A549 treated with GW870086 at 1 μM for 4 hours (cell line): ENCODE measurements around the gene PAOX. TPM values are rescaled to one million over a fixed set of nuclear protein-coding genes. Genes with fewer than 3 reads are reported as not detected.

Source experiments
- total RNA-seq: library from RNA; stranded (reverse); fragments of 200-300 nt; extraction: Qiagen RNA extraction; gene quantifications from 5 replicates; pipeline ENCODE4 v1.2.3, GENCODE V29; 2022; ENCODE audit warnings: low read depth

The PAOX gene
- 1.4 to 2.1 TPM (median 1.8 TPM) in 5 replicates for total RNA-seq

DNA sequence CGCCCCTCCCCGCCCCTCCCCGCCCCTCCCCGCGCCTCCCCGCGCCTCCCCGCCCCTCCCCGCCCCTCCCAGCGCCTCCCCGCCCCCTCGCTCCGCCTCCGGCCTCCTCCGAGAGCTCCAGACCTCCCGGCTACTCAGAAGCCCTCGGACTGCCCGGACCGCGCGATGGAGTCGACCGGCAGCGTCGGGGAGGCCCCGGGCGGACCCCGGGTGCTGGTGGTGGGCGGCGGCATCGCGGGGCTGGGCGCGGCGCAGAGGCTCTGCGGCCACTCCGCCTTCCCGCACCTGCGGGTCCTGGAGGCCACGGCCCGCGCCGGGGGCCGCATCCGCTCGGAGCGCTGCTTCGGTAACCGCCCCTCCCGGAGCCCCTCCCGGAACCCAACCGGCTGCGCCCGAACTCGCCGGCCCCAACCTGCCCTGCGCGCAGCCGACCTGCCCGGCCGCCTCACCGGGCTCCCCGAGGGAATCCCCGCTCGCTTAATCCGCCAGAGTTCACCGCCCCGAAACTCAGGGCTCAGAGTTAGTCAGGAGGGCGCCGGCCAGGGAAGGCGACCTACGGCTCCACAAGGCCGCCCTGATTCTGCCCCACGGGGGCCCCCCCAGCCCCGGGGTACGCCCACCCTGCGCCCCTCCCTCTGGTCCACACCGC lies at the start of gene PAOX:
TSS of gene PAOX (plus strand) at position 111 of the 649 bp plus-strand sequence. CDS start at position 166, 55 bp downstream.

DNA sequence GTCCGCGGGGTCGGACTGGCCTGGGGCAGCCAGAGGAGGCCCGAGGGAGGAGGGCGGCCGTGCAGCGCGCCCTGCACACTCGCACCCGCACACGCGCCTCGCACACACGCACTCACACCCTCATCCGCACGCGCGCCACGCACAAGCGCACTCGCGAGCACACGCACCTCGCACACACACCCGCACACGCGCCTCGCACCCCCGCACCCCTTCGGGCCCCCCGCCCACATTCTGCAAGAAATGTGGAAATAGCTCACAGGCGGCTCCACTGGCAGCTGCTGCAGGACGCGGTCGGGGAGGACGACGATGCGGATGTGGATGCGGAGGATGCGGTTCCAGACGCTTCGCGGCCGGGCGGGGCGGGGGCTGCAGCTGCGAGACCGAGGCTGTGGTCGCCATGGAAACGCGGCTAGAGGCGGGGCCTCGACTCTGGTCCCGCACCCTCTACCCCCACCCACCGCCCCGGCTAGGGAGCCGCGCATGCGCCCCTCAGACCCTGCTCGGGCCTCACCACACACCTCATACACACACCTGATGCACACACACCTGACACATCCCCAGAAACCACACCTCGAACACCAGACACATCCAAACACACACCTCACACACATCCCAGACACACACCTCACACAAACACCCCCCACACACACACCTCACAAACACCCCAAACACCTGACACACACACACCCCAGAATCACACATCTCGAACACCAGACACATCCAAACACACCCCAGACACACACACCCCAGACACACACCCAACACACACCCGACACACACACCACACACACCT lies 42.3 kb upstream of the PAOX start, which contains the start of gene CALY:
TSS of gene CALY (minus strand) at position 320 of the 793 bp plus-strand sequence. CDS start 7,907 bp downstream, outside the sequence.

DNA sequence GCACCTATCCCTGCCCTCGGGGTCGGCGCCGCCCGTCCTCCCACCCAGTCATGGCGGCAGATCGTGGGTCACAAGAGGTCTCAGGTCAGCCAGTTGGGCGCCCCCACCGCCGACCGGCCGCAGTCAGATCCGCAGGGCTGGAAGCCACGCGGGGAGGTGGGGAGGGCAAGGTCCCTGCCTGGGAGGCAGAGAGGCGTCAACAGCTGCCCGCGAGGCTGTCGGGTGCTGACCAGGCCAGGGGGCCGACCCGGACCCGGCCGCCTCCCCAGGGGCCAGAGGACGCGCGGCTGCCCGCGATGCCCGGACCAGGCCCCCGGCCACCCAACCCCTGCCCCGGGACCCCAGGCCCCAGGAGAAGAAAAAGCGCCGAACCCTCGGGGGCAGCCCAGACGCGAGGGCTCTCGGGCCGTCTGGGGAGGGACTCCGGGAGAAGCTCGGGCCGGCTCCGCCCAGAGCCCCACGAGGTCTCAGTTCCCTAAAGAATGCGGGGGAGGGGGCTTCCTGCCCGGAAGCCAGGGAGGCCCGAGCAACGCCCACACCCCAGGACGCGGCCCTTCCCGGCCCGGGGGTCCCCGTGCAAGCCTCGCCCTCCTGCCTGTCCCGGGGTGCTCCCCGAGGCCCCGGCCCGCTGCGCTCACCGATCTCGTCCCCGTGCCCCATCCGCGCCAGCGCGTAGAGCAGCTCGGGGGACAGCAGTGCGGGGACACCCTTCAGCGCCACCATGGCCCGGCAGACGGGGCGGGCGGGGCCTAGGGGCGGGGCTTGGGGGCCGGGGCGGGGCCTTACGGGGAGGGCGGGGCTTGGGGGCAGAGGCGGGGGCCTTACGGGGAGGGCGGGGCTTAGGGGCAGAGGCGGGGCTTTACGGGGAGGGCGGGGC lies 21.5 kb upstream of the PAOX start, which contains the start of gene FUOM:
TSS of gene FUOM (minus strand) at position 735 of the 877 bp plus-strand sequence. CDS start at position 723, 12 bp downstream.

DNA sequence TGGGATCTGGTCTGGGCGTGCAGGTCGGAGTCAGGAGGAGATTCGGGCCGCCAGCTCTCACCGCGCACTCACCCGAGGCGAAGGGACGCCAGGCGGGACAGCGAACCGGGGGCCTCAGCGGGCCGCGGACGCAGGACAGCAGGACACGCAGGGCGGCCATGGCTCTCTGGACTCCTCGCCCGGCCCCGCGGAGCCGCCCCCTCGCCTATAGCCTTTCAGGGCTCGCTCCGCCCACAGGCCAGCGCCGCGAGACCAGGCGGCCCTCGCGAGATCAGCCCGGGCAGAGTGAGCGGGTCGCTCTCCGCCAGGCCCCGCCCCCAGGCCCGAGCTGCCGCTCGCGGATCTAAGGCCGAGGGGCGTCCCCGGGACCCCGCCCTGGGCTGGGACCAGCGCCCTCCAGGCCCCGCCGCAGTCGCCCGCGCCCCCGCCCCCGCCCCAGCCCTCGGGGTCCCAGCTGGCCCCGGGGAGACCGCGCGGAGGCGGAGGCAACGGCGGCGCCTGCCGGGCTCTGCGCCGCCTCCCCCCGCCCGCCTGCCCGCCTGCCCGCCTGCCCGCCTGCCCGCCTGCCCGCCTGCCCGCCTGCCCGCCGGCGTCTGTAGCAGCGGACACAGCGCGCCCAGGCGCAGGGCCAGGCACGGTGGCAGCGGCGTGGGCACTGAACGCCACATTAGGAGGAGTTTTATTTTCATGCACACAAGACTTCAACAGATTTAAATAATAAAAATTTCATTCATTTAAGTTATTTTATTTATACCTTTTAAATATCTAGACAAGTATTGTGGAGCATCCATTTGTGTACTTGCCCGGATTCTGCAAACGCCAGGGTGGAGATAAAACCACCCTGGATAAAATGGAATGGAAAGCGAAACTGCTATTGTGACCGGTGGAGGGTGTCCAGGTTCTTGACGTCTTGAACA lies 5.6 kb upstream of the PAOX start, which contains the start of gene ECHS1:
TSS of gene ECHS1 (minus strand) at position 181 of the 917 bp plus-strand sequence. CDS start at position 160, 21 bp downstream.

DNA sequence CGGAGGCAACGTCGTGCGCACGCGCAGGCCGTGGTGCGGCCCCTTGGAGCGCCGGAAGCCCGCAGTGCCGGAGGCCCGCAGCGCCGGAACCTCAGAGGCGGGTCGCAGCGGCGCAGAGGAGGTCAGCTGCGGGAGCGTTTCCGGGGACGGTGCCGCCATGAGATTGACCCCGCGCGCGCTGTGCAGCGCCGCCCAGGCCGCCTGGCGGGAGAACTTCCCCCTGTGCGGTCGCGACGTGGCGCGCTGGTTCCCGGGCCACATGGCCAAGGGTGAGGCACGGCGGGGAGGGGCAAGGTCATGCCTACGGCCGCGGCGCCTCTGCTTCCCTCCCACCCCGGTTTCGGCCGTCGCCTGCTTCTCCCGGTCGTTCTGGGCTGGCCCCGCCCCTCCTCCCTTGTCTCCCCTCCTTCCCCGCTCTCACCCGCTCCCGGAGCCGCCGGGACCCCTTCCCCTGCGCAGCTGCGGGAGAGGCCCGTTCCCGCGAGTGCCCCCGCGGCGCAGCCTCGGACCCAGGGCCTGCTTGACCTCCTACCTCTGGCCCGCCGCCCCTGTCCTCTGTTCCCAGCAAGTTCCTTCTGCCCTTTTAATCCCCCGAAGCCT lies 15.1 kb downstream of the PAOX start, which contains the start of gene MTG1:
TSS of gene MTG1 (plus strand) at position 94 of the 600 bp plus-strand sequence. CDS start at position 158, 64 bp downstream.

DNA sequence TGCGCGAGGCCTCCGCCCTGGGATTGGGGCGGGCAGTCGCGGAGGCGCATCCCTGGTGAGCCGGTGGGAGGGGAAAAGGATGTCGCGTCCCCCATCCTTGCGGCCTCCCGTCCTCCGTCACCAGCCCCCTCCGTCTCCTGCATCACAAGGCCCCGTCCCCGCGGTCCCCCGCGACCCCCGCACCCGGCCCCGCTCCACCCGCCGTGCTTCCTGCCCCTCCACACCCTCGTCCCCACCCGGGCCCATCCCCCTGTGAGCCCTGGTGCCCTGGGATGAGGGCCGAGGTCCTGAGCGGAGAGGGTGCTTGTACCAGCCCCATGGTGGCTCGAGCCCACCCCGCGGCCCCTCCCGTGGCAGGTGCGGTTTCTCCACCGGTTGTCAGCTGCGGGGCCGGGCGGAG lies 45.5 kb downstream of the PAOX start, which contains the start of gene SPRN:
TSS of gene SPRN (minus strand) at position 25 of the 400 bp plus-strand sequence. CDS start 944 bp downstream, outside the sequence.

Other genes starting within 250 kb of the PAOX start
- gene KNDC1, start 219.0 kb upstream of the PAOX start, total RNA-seq, result 0.61 to 2.0 TPM (median 1.1 TPM) in 5 replicates
- 0.12 TPM in 1 of 5 replicates, not detected in the others for gene UTF1, start 149.0 kb upstream of the PAOX start, total RNA-seq
- gene VENTX, start 141.4 kb upstream of the PAOX start, total RNA-seq, result 0.05 TPM in 1 of 5 replicates, not detected in the others
- gene ADAM8, start 102.4 kb upstream of the PAOX start, total RNA-seq, result 2.4 to 4.5 TPM (median 3.8 TPM) in 5 replicates
- 31.7 to 47.6 TPM (median 43.1 TPM) in 5 replicates for gene TUBGCP2, start 70.4 kb upstream of the PAOX start, total RNA-seq
- gene ZNF511, start 70.3 kb upstream of the PAOX start, total RNA-seq, result 57.9 to 86.6 TPM (median 68.6 TPM) in 5 replicates
- 0.46 to 0.95 TPM (median 0.69 TPM) in 5 replicates for gene CALY, start 42.4 kb upstream of the PAOX start, total RNA-seq
- not detected in 5 replicates for gene PRAP1, start 31.9 kb upstream of the PAOX start, total RNA-seq
- 14.1 to 16.7 TPM (median 15.8 TPM) in 5 replicates for gene FUOM, start 21.2 kb upstream of the PAOX start, total RNA-seq
- 134 to 161 TPM (median 147 TPM) in 5 replicates for gene ECHS1, start 5.9 kb upstream of the PAOX start, total RNA-seq
- 42.3 to 53.4 TPM (median 50.6 TPM) in 5 replicates for gene MTG1, start 14.9 kb downstream of the PAOX start, total RNA-seq
- gene SPRN, start 45.4 kb downstream of the PAOX start, total RNA-seq, result 0.18 to 0.47 TPM (median 0.25 TPM) in 5 replicates
- gene SCART1, start 74.7 kb downstream of the PAOX start, total RNA-seq, result 0.15 to 0.34 TPM (median 0.21 TPM) in 4 of 5 replicates, not detected in the other
- gene CYP2E1, start 148.1 kb downstream of the PAOX start, total RNA-seq, result 0.16 to 0.32 TPM (median 0.28 TPM) in 4 of 5 replicates, not detected in the other
- not detected in 5 replicates for gene SYCE1, start 186.3 kb downstream of the PAOX start, total RNA-seq
- gene FRG2B, start 247.5 kb downstream of the PAOX start, total RNA-seq, result 0.06 to 0.39 TPM in 2 of 5 replicates, not detected in the others